Measurements from ENCODE around the gene PACSIN2.

PACSIN2 gene

DNA sequence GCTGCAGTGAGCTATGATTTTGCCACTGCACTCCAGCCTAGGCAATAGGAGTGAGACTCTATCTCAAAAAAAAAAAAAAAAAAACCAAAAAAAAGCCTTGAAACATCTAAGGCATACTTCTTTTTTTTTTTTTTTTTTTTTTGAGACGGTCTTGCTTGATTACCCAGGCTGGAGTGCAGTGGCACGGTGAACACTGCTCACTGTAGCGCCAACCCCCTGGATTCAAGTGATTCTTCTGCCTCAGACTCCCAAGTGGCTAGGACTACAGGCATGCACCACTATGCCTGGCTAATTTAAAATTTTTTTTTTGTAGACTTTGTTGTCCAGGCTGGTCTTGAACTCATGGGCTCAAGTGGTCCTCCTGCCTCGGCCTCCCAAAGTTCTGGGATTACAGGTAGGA is 177.4 kb downstream of the PACSIN2 start:
- no peak overlapping the region for H2AFZ ChIP-seq (ENCODE audit: low read depth, low read length)
- H2AK5ac ChIP-seq (ENCODE audit: low read length, severe bottlenecking), result no peak overlapping the region
- H2BK120ac ChIP-seq (ENCODE audit: low read depth, low read length), result no peak overlapping the region
- no peak overlapping the region for H3K23ac ChIP-seq (ENCODE audit: low read length in 2 of 2)
- no peak overlapping the region for H2BK5ac ChIP-seq (ENCODE audit: low read depth, low read length, poor library complexity, severe bottlenecking)
- no peak overlapping the region for H2BK12ac ChIP-seq (ENCODE audit: low read length in 2 of 2)
- H2BK15ac ChIP-seq (ENCODE audit: low read depth, poor library complexity, severe bottlenecking), result no peak overlapping the region
- H4K8ac ChIP-seq (ENCODE audit: low read length), result no peak overlapping the region
- no peak overlapping the region for H3K4ac ChIP-seq (ENCODE audit: low read depth in 1 of 2, low read length in 2 of 2)
- peaks cover 18% of the 10 kb centered on the region for H3K4me1 ChIP-seq (ENCODE audit: control insufficient read depth, insufficient read depth, low read depth, low read length)
- H3K9ac ChIP-seq (ENCODE audit: low read length), result no peak overlapping the region
- H3K4me3 ChIP-seq (ENCODE audit: insufficient read depth in 1 of 2, low read depth in 1 of 2, low read length in 2 of 2), result no peak overlapping the region
- H3K9me3 ChIP-seq (ENCODE audit: control insufficient read depth, low read length), result no peaks in the 10 kb centered on the region
- no peak overlapping the region for H3K14ac ChIP-seq (ENCODE audit: low read length in 2 of 2)
- H3K36me3 ChIP-seq (ENCODE audit: control insufficient read depth in 1 of 2, insufficient read depth in 2 of 2, low read depth in 1 of 2, low read length in 2 of 2), result peaks cover 37 to 77% of the 10 kb centered on the region in 2 experiments
- no peak overlapping the region for H3K18ac ChIP-seq (ENCODE audit: low read depth in 1 of 2, low read length in 2 of 2)
- H3K27ac ChIP-seq (ENCODE audit: low read length, poor library complexity, severe bottlenecking), result no peak overlapping the region
- WGBS, result 100% methylated on average over 2 of the region's 4 CpGs
- H3K4me2 ChIP-seq (ENCODE audit: low read length, poor library complexity, severe bottlenecking), result no peak overlapping the region
- no peak for DNase-seq
- peaks cover 24% of the 10 kb centered on the region for H3K79me1 ChIP-seq (replicated peaks; ENCODE audit: low read length, poor library complexity, severe bottlenecking)
- no peak overlapping the region for H4K91ac ChIP-seq (ENCODE audit: low read length)
- H3K27me3 ChIP-seq (ENCODE audit: control insufficient read depth in 1 of 2, insufficient read depth in 1 of 2, low read length in 2 of 2), result no peaks in the 10 kb centered on the region

DNA sequence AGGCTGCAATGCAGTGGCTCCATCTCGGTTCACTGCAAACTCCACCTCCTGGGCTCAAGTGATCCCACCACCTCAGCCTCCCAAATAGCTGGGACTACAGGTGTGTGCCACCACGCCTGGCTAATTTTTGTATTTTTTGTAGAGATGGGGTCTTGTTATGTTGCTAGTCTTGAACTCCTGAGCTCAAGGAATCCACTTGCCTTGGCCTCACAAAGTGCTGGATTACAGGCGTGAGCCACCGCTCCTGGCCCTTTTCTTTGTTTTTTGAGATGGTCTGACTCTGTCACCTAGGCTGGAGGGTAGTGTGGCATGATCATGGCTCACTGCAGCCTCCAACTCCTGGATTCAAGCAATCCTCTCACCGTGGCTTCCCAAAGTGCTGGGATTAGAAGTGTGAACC is 178.9 kb downstream of the PACSIN2 start:
- Histone ChIP-seq H3K4me1 (ENCODE audit: control insufficient read depth, insufficient read depth, low read depth, low read length) (peaks cover 11% of the 10 kb centered on the region), H3K4me2 (ENCODE audit: low read length, poor library complexity, severe bottlenecking) (no peak overlapping the region)
- 96% methylated on average over 4 of the region's 5 CpGs for WGBS

DNA sequence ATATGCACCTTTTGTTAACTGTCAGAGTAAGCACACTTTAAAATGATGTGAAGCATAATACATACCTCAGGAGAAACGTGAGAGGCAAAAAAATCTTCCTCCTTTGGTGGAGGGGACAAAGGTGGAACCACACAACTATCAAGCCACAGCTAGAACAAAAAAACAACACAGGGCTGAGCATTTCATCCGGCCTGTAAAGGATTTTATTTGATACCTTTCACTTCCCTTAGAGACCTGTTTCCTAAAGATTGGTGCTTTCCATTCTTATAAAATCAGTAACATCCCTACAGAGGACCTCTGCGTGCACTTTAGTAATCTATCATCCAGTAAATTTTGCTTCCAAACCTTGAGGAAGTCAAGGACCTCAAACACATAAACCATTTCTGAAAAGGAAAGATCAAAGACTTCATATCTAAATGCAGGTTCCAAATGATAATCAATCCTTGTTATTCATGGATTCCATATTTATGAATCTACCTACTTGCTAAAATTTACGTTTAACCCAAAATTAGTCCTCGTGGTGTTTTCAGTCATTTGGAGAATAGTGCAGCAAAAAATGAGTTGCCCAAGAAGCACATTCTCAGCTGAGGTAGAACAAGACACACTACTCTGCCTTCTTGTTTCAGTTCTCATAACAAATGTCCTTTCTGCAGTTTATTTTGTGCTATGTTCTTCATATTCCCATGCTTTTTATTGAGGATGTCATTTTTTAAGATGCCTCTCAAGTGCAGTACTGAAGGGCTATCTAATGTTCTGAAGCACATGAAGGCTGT is 180.6 kb downstream of the PACSIN2 start:
- H3K36me3 ChIP-seq (ENCODE audit: control insufficient read depth in 1 of 2, insufficient read depth in 2 of 2, low read depth in 1 of 2, low read length in 2 of 2), result peaks cover 46 to 87% of the 10 kb centered on the region in 2 experiments
- no peak overlapping the region for H3K27ac ChIP-seq (ENCODE audit: low read length, poor library complexity, severe bottlenecking)
- no peaks in the 10 kb centered on the region for H3K9me3 ChIP-seq (ENCODE audit: control insufficient read depth, low read length)
- H3K4ac ChIP-seq (ENCODE audit: low read depth in 1 of 2, low read length in 2 of 2), result no peak overlapping the region
- H2AFZ ChIP-seq (ENCODE audit: low read depth, low read length), result no peak overlapping the region
- peaks cover 4% of the 10 kb centered on the region for H3K4me1 ChIP-seq (ENCODE audit: control insufficient read depth, insufficient read depth, low read depth, low read length)
- WGBS, result 97% methylated on average over 5 of the region's 5 CpGs
- H2BK5ac ChIP-seq (ENCODE audit: low read depth, low read length, poor library complexity, severe bottlenecking), result no peak overlapping the region
- no peaks in the 10 kb centered on the region for H3K27me3 ChIP-seq (ENCODE audit: control insufficient read depth in 1 of 2, insufficient read depth in 1 of 2, low read length in 2 of 2)
- H2BK15ac ChIP-seq (ENCODE audit: low read depth, poor library complexity, severe bottlenecking), result no peak overlapping the region
- no peak overlapping the region for H3K18ac ChIP-seq (ENCODE audit: low read depth in 1 of 2, low read length in 2 of 2)
- no peak overlapping the region for H4K91ac ChIP-seq (ENCODE audit: low read length)
- no peak overlapping the region for H2BK120ac ChIP-seq (ENCODE audit: low read depth, low read length)
- H3K9ac ChIP-seq (ENCODE audit: low read length), result no peak overlapping the region
- no peak overlapping the region for H3K4me2 ChIP-seq (ENCODE audit: low read length, poor library complexity, severe bottlenecking)
- no peak overlapping the region for H2BK12ac ChIP-seq (ENCODE audit: low read length in 2 of 2)
- no peak overlapping the region for H4K8ac ChIP-seq (ENCODE audit: low read length)
- H3K4me3 ChIP-seq (ENCODE audit: insufficient read depth in 1 of 2, low read depth in 1 of 2, low read length in 2 of 2), result no peak overlapping the region
- H3K23ac ChIP-seq (ENCODE audit: low read length in 2 of 2), result no peak overlapping the region
- no peak overlapping the region for H3K14ac ChIP-seq (ENCODE audit: low read length in 2 of 2)
- H3K79me1 ChIP-seq (replicated peaks; ENCODE audit: low read length, poor library complexity, severe bottlenecking), result peaks cover 27% of the 10 kb centered on the region
- DNase-seq, result no peak
- H2AK5ac ChIP-seq (ENCODE audit: low read length, severe bottlenecking), result no peak overlapping the region

More for the DNA sequence above, 178.9 kb downstream of the PACSIN2 start:
- Histone ChIP-seq H2BK5ac (ENCODE audit: low read depth, low read length, poor library complexity, severe bottlenecking) (no peak overlapping the region), H3K23ac (ENCODE audit: low read length in 2 of 2) (no peak overlapping the region), H2AK5ac (ENCODE audit: low read length, severe bottlenecking) (no peak overlapping the region), H2BK15ac (ENCODE audit: low read depth, poor library complexity, severe bottlenecking) (no peak overlapping the region), H4K91ac (ENCODE audit: low read length) (no peak overlapping the region), H3K27me3 (ENCODE audit: control insufficient read depth in 1 of 2, insufficient read depth in 1 of 2, low read length in 2 of 2) (no peaks in the 10 kb centered on the region), H3K27ac (ENCODE audit: low read length, poor library complexity, severe bottlenecking) (no peak overlapping the region), H3K79me1 (replicated peaks; ENCODE audit: low read length, poor library complexity, severe bottlenecking) (peaks cover 29% of the 10 kb centered on the region), H3K9me3 (ENCODE audit: control insufficient read depth, low read length) (no peaks in the 10 kb centered on the region), H4K8ac (ENCODE audit: low read length) (no peak overlapping the region), H3K14ac (ENCODE audit: low read length in 2 of 2) (no peak overlapping the region), H3K36me3 (ENCODE audit: control insufficient read depth in 1 of 2, insufficient read depth in 2 of 2, low read depth in 1 of 2, low read length in 2 of 2) (peaks cover 48 to 82% of the 10 kb centered on the region in 2 experiments), H3K18ac (ENCODE audit: low read depth in 1 of 2, low read length in 2 of 2) (no peak overlapping the region), H3K4ac (ENCODE audit: low read depth in 1 of 2, low read length in 2 of 2) (no peak overlapping the region), H3K4me3 (ENCODE audit: insufficient read depth in 1 of 2, low read depth in 1 of 2, low read length in 2 of 2) (no peak overlapping the region), H2BK12ac (ENCODE audit: low read length in 2 of 2) (no peak overlapping the region), H2AFZ (ENCODE audit: low read depth, low read length) (no peak overlapping the region), H3K9ac (ENCODE audit: low read length) (no peak overlapping the region), H2BK120ac (ENCODE audit: low read depth, low read length) (no peak overlapping the region)
- no peak for DNase-seq

DNA sequence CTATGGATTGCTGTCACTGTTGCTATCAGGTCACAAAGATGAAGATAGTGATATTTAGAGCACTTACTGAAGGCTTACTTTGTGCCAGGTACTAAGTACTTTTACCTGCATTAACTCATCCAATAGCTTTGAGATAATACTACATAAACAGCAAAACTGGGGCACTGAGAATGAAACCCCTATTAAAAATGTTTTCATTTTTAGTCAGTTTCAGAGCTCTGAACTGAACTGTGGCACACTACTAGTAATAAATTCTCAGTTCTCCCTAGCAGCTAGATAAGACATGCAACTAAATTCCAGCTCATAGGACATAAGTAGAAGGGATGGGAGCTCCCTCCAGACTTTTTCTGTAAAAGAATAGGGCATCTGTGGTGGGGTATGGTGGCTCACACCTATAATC is 181.8 kb downstream of the PACSIN2 start:
- no peak overlapping the region for H3K18ac ChIP-seq (ENCODE audit: low read depth in 1 of 2, low read length in 2 of 2)

More for the DNA sequence above, 181.8 kb downstream of the PACSIN2 start:
- no peak overlapping the region for H3K4me3 ChIP-seq (ENCODE audit: insufficient read depth in 1 of 2, low read depth in 1 of 2, low read length in 2 of 2)
- no peak overlapping the region for H2AFZ ChIP-seq (ENCODE audit: low read depth, low read length)
- H2BK15ac ChIP-seq (ENCODE audit: low read depth, poor library complexity, severe bottlenecking), result no peak overlapping the region
- no peak overlapping the region for H3K27ac ChIP-seq (ENCODE audit: low read length, poor library complexity, severe bottlenecking)
- no peak overlapping the region for H3K4me2 ChIP-seq (ENCODE audit: low read length, poor library complexity, severe bottlenecking)
- no peaks in the 10 kb centered on the region for H3K27me3 ChIP-seq (ENCODE audit: control insufficient read depth in 1 of 2, insufficient read depth in 1 of 2, low read length in 2 of 2)
- no peak overlapping the region for H4K8ac ChIP-seq (ENCODE audit: low read length)
- H3K9me3 ChIP-seq (ENCODE audit: control insufficient read depth, low read length), result no peaks in the 10 kb centered on the region
- H4K91ac ChIP-seq (ENCODE audit: low read length), result no peak overlapping the region
- peaks cover 1% of the 10 kb centered on the region for H3K4me1 ChIP-seq (ENCODE audit: control insufficient read depth, insufficient read depth, low read depth, low read length)
- no peak overlapping the region for H2BK12ac ChIP-seq (ENCODE audit: low read length in 2 of 2)
- no peak overlapping the region for H3K9ac ChIP-seq (ENCODE audit: low read length)
- no peak overlapping the region for H2BK5ac ChIP-seq (ENCODE audit: low read depth, low read length, poor library complexity, severe bottlenecking)
- DNase-seq, result no peak
- peaks cover 27% of the 10 kb centered on the region for H3K79me1 ChIP-seq (replicated peaks; ENCODE audit: low read length, poor library complexity, severe bottlenecking)
- H3K23ac ChIP-seq (ENCODE audit: low read length in 2 of 2), result no peak overlapping the region
- H3K4ac ChIP-seq (ENCODE audit: low read depth in 1 of 2, low read length in 2 of 2), result no peak overlapping the region
- H3K36me3 ChIP-seq (ENCODE audit: control insufficient read depth in 1 of 2, insufficient read depth in 2 of 2, low read depth in 1 of 2, low read length in 2 of 2), result peaks cover 52 to 90% of the 10 kb centered on the region in 2 experiments
- no peak overlapping the region for H2AK5ac ChIP-seq (ENCODE audit: low read length, severe bottlenecking)
- no peak overlapping the region for H2BK120ac ChIP-seq (ENCODE audit: low read depth, low read length)
- no peak overlapping the region for H3K14ac ChIP-seq (ENCODE audit: low read length in 2 of 2)
